ENCODE measurements around the gene POLDIP2.

Gene POLDIP2

DNA sequence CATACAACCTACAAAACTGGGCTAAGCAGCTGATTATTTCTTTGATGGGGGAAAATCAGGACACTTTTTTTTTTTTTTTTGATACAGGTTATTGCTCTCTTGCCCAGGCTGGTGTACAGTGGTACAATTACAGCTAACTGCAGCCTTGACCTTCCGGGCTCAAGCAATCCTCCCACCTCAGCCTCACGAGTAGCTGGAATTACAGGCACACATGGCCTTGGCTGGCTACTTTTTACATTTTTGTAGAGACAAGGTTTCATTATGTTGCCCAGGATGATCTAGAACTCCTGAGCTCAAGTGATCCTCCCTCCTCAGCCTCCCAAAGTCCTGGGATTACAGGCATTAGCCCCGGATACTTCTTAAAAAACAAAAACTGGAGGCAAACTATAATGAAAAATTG, 58.9 kb downstream of the POLDIP2 start:
- Histone ChIP-seq H3K9ac (no peak overlapping the region), H3K4me2 (no peak overlapping the region), H3K27ac (no peak overlapping the region), H4K20me1 (no peaks in the 10 kb centered on the region), H3K27me3 (no peaks in the 10 kb centered on the region), H3K4me3 (no peak overlapping the region), H3K9me3 (no peaks in the 10 kb centered on the region), H3K4me1 (peaks cover 8% of the 10 kb centered on the region), H3K36me3 (no peaks in the 10 kb centered on the region)
- TF ChIP-seq Cebpa-rat (IDR thresholded peaks at IDR 0.05) = no peak
